Activated naive CD8-positive, alpha-beta T cell treated with anti-CD3 and anti-CD28 coated beads, Interleukin-2, amount 10 ng/mL, durations not matched to agents 7 days and 5 days (primary cell): ENCODE measurements around the gene ABLIM2. TPM values are rescaled to one million over a fixed set of nuclear protein-coding genes. Genes with fewer than 3 reads are reported as not detected.

ENCODE experiments used
- ATAC-seq: fragments of 150-1000 bp; cut with Tn5 transposase; one replicate; pipeline ENCODE4 v1.10.0; 2021; ENCODE audit warnings: low read depth, moderate library complexity
- POLR2A ChIA-PET: fragments of 350-600 bp; sonication (Branson Sonifier 250); formaldehyde crosslinking; loops from one replicate; lab custom pipeline; 2021; ENCODE audit warnings: antibody characterized with exemption; lab: Charles Lee
- DNase-seq: peaks from one replicate; pipeline ENCODE4 v3.0.0; 2021
- H3K27ac Mint-ChIP-seq: one replicate; pipeline ENCODE4 v1.8.0; 2022; ENCODE audit warnings: mild to moderate bottlenecking, mixed read lengths
- H3K27me3 Mint-ChIP-seq: one replicate; pipeline ENCODE4 v1.8.0; 2022; ENCODE audit warnings: mild to moderate bottlenecking, moderate library complexity, mixed read lengths
- H3K36me3 Mint-ChIP-seq: one replicate; pipeline ENCODE4 v1.8.0; 2021; ENCODE audit warnings: mild to moderate bottlenecking, mixed read lengths
- H3K4me1 Mint-ChIP-seq: one replicate; pipeline ENCODE4 v1.8.0; 2021; ENCODE audit warnings: mixed read lengths
- H3K4me3 Mint-ChIP-seq: one replicate; pipeline ENCODE4 v1.8.0; 2022; ENCODE audit warnings: mild to moderate bottlenecking, moderate library complexity, mixed read lengths
- H3K9me3 Mint-ChIP-seq: one replicate; pipeline ENCODE4 v1.8.0; 2021; ENCODE audit warnings: mixed read lengths
- total RNA-seq, 2 experiments: library from RNA; stranded (reverse); gene quantifications; one replicate each; pipeline ENCODE4 v1.2.3, GENCODE V29; 2021

The ABLIM2 gene
- total RNA-seq, 2 experiments from 2014 or later, result 1.7 to 2.5 TPM

- POLR2A ChIA-PET, result no interaction called here
- DNase-seq (no peak), ATAC-seq (no peak)
- Mint-ChIP-seq H3K27me3 (peaks cover 5% of the 10 kb centered on the region), H3K27ac (no peak overlapping the region), H3K9me3 (peaks cover 16% of the 10 kb centered on the region), H3K36me3 (no peaks in the 10 kb centered on the region), H3K4me1 (no peaks in the 10 kb centered on the region), H3K4me3 (no peak overlapping the region)
Measured at GRCh38 chr4:8165374-8165896, 6.8 kb upstream of the ABLIM2 start.

GRCh38 chr4:8164687-8165086 is 6.1 kb upstream of the ABLIM2 start:
- no peak overlapping the region for H3K4me3 Mint-ChIP-seq
- H3K36me3 Mint-ChIP-seq, result no peaks in the 10 kb centered on the region
- POLR2A ChIA-PET, result no interaction called here
- H3K4me1 Mint-ChIP-seq, result peaks cover under 1% of the 10 kb centered on the region
- no peak for DNase-seq
- peaks cover 16% of the 10 kb centered on the region for H3K9me3 Mint-ChIP-seq
- H3K27me3 Mint-ChIP-seq, result peaks cover 5% of the 10 kb centered on the region
- no peak overlapping the region for H3K27ac Mint-ChIP-seq
- ATAC-seq, result no peak

GRCh38 chr4:8164194-8164565 is 5.6 kb upstream of the ABLIM2 start:
- Mint-ChIP-seq H3K27me3 (peaks cover 5% of the 10 kb centered on the region), H3K27ac (no peak overlapping the region), H3K4me1 (peaks cover 4% of the 10 kb centered on the region), H3K36me3 (no peaks in the 10 kb centered on the region), H3K9me3 (peaks cover 16% of the 10 kb centered on the region), H3K4me3 (no peak overlapping the region)
- DNase-seq (no peak), ATAC-seq (no peak)
- POLR2A ChIA-PET, result no interaction called here

GRCh38 chr4:8163436-8164193 is 5.0 kb upstream of the ABLIM2 start:
- peaks cover 5% of the 10 kb centered on the region for H3K27me3 Mint-ChIP-seq
- peaks cover 16% of the 10 kb centered on the region for H3K9me3 Mint-ChIP-seq
- H3K4me3 Mint-ChIP-seq, result no peak overlapping the region
- no peak for ATAC-seq
- no peak overlapping the region for H3K27ac Mint-ChIP-seq
- no peak for DNase-seq
- POLR2A ChIA-PET, result no interaction called here
- H3K4me1 Mint-ChIP-seq, result peaks cover 6% of the 10 kb centered on the region
- H3K36me3 Mint-ChIP-seq, result peaks cover 2% of the 10 kb centered on the region

GRCh38 chr4:8163026-8163425 is 4.4 kb upstream of the ABLIM2 start:
- no peak overlapping the region for H3K27ac Mint-ChIP-seq
- peaks cover 2% of the 10 kb centered on the region for H3K36me3 Mint-ChIP-seq
- POLR2A ChIA-PET, result no interaction called here
- H3K9me3 Mint-ChIP-seq, result peaks cover 10% of the 10 kb centered on the region
- DNase-seq (no peak), ATAC-seq (no peak)
- H3K4me3 Mint-ChIP-seq, result no peak overlapping the region
- H3K4me1 Mint-ChIP-seq, result peaks cover 6% of the 10 kb centered on the region
- H3K27me3 Mint-ChIP-seq, result peaks cover 5% of the 10 kb centered on the region

- POLR2A ChIA-PET, result no interaction called here
- H3K36me3 Mint-ChIP-seq, result peaks cover 2% of the 10 kb centered on the region
- ATAC-seq, result no peak
Measured at GRCh38 chr4:8162625-8163024, 4.0 kb upstream of the ABLIM2 start.

GRCh38 chr4:8160572-8160971 is 2.0 kb upstream of the ABLIM2 start:
- DNase-seq (no peak), ATAC-seq (no peak)
- Mint-ChIP-seq H3K4me1 (peaks cover 6% of the 10 kb centered on the region), H3K9me3 (no peaks in the 10 kb centered on the region), H3K36me3 (peaks cover 2% of the 10 kb centered on the region), H3K27me3 (peaks cover 15% of the 10 kb centered on the region), H3K4me3 (no peak overlapping the region), H3K27ac (no peak overlapping the region)
- POLR2A ChIA-PET, result no interaction called here

More at GRCh38 chr4:8162625-8163024, 4.0 kb upstream of the ABLIM2 start:
- H3K9me3 Mint-ChIP-seq, result peaks cover 6% of the 10 kb centered on the region
- peaks cover 6% of the 10 kb centered on the region for H3K4me1 Mint-ChIP-seq
- H3K27me3 Mint-ChIP-seq, result peaks cover 7% of the 10 kb centered on the region
- no peak overlapping the region for H3K27ac Mint-ChIP-seq
- DNase-seq, result no peak
- no peak overlapping the region for H3K4me3 Mint-ChIP-seq

- no peaks in the 10 kb centered on the region for H3K9me3 Mint-ChIP-seq
- POLR2A ChIA-PET, result no interaction called here
- H3K36me3 Mint-ChIP-seq, result peaks cover 2% of the 10 kb centered on the region
Measured at GRCh38 chr4:8160233-8160560, 1.6 kb upstream of the ABLIM2 start.

GRCh38 chr4:8159537-8160232 is 1.1 kb upstream of the ABLIM2 start:
- Mint-ChIP-seq H3K9me3 (no peaks in the 10 kb centered on the region), H3K36me3 (peaks cover 2% of the 10 kb centered on the region), H3K27ac (no peak overlapping the region), H3K4me1 (peaks cover 6% of the 10 kb centered on the region), H3K4me3 (peak overlapping the region; percentile 60), H3K27me3 (peaks cover 16% of the 10 kb centered on the region)
- DNase-seq (no peak), ATAC-seq (no peak)
- POLR2A ChIA-PET, result interaction anchor here (1.9 kb wide), 1 partner anchor 10 kb away, joined by 5 read pairs; no protein-coding TSS in a partner anchor

More at GRCh38 chr4:8160233-8160560, 1.6 kb upstream of the ABLIM2 start:
- Mint-ChIP-seq H3K4me3 (no peak overlapping the region), H3K27me3 (peaks cover 15% of the 10 kb centered on the region), H3K4me1 (peaks cover 6% of the 10 kb centered on the region), H3K27ac (no peak overlapping the region)
- ATAC-seq (no peak), DNase-seq (no peak)

- no peaks in the 10 kb centered on the region for H3K9me3 Mint-ChIP-seq
- DNase-seq (no peak), ATAC-seq (no peak)
- H3K27ac Mint-ChIP-seq, result no peak overlapping the region
- peaks cover 17% of the 10 kb centered on the region for H3K27me3 Mint-ChIP-seq
- peak overlapping the region; percentile 60 for H3K4me3 Mint-ChIP-seq
- peaks cover 2% of the 10 kb centered on the region for H3K36me3 Mint-ChIP-seq
- H3K4me1 Mint-ChIP-seq, result peaks cover 6% of the 10 kb centered on the region
- POLR2A ChIA-PET, result interaction anchor here (1.2 to 1.9 kb wide), 2 partner anchors 12 to 41 kb away, joined by 4 to 5 read pairs; partner anchors contain the start of gene SH3TC1
Measured at GRCh38 chr4:8157944-8158709, 486 bp downstream of the ABLIM2 start.

- Mint-ChIP-seq H3K4me1 (peaks cover 6% of the 10 kb centered on the region), H3K27me3 (peaks cover 17% of the 10 kb centered on the region), H3K9me3 (no peaks in the 10 kb centered on the region), H3K4me3 (peak overlapping the region; percentile 13), H3K27ac (no peak overlapping the region), H3K36me3 (peaks cover 2% of the 10 kb centered on the region)
- ATAC-seq (no peak), DNase-seq (no peak)
- POLR2A ChIA-PET, result no interaction called here
Measured at GRCh38 chr4:8157496-8157895, 1.1 kb downstream of the ABLIM2 start.

GRCh38 chr4:8156617-8157016 is 2.0 kb downstream of the ABLIM2 start:
- Mint-ChIP-seq H3K36me3 (peaks cover 2% of the 10 kb centered on the region), H3K4me3 (no peak overlapping the region), H3K27me3 (peaks cover 17% of the 10 kb centered on the region), H3K4me1 (peaks cover 6% of the 10 kb centered on the region), H3K27ac (no peak overlapping the region), H3K9me3 (no peaks in the 10 kb centered on the region)
- no peak for DNase-seq
- no peak for ATAC-seq
- POLR2A ChIA-PET, result no interaction called here

GRCh38 chr4:8155660-8156421 is 2.8 kb downstream of the ABLIM2 start:
- ATAC-seq, result no peak
- H3K4me1 Mint-ChIP-seq, result peaks cover 6% of the 10 kb centered on the region
- H3K9me3 Mint-ChIP-seq, result no peaks in the 10 kb centered on the region
- peaks cover 2% of the 10 kb centered on the region for H3K36me3 Mint-ChIP-seq
- no peak overlapping the region for H3K27ac Mint-ChIP-seq
- no peak overlapping the region for H3K4me3 Mint-ChIP-seq
- POLR2A ChIA-PET, result no interaction called here
- peaks cover 16% of the 10 kb centered on the region for H3K27me3 Mint-ChIP-seq
- DNase-seq, result no peak
